Erythroblast (primary cell): ENCODE data around the gene BRD4.

Source experiments
- GATA1 ChIP-seq: IDR thresholded peaks from 2 replicates; pipeline ENCODE4 v1.6.1; 2011; ENCODE audit warnings: low read depth, mild to moderate bottlenecking, control low read depth, low read length, moderate library complexity
- POLR2A ChIP-seq: IDR thresholded peaks from 2 replicates; pipeline ENCODE4 v1.6.1; 2011; ENCODE audit warnings: mild to moderate bottlenecking, low read length

DNA sequence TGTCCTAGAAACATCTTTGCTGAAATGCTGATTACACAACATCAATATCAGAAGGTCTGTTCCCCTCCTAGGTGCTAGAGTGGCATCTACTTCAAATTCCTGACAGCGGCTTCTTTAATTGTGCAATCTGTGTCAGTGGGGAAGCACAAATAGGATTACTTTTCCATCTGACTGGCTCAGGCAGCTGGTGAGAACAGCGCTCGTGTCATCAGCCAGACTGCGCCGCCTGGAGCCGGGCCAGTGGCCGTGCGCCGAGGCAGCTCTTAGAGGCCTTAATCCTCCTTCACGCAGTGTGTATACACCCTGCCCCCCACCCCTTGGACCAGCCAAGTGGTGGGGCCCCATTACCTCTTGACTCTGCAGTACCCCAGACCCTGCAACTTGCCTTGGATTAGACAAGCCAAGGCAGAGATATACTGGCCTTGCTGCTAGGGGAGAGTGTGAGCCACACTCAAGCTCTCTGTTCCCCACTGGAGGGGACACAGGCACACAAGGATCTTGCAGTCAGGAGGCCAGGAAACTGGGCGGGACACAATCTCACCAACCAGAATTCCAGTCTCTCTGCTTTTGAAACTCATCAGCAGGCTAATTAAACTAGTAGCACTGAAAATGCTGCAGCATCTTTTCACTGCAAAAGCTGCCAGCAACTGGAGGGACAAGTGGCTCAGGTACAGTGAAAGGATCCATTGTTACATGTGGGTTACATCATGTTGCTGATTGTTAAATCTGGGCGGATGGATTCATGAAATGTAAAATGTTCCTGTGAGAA, 51.2 kb downstream of the BRD4 start:
- no peak for TF ChIP-seq POLR2A
- TF ChIP-seq GATA1, result no peak
